ENCODE data around the gene USP35.

GRCh38 chr11:78228467-78228866, 39.7 kb downstream of the USP35 start:
- no peak for TF ChIP-seq EZH2phosphoT487 (IDR thresholded peaks at IDR 0.05; ENCODE audit: insufficient read depth, low read depth)
- TF ChIP-seq EZH2 (IDR thresholded peaks at IDR 0.05; ENCODE audit: insufficient read depth, poor library complexity, severe bottlenecking) = no peak
